K562 (cell line): ENCODE data around the gene HOXB5. TPM values are rescaled to one million over a fixed set of nuclear protein-coding genes. Genes with fewer than 3 reads are reported as not detected.

Experiments
- ATF1 ChIP-seq, 2 experiments: fragments of 450-650 bp in 1 of 2; IDR thresholded peaks; 2 replicates each; pipeline ENCODE4 v1.6.1; 2016; ENCODE audit warnings: missing compliant biosample characterization in 1 of 2, missing genetic modification characterization in 1 of 2
- CUX1 ChIP-seq: fragments of 200-800 bp; sonication (Bioruptor generic); IDR thresholded peaks from 2 replicates; pipeline ENCODE4 v1.6.1; 2016; ENCODE audit warnings: missing genetic modification characterization, missing compliant biosample characterization
- JUNB ChIP-seq: fragments of 450-650 bp; formaldehyde crosslinking; conservative IDR thresholded peaks from 2 replicates; pipeline ENCODE4 v1.4.0; 2020; ENCODE audit warnings: mild to moderate bottlenecking
- KDM2B ChIP-seq: fragments of 250-450 bp; sonication (Bioruptor Pico); IDR thresholded peaks from 2 replicates; pipeline ENCODE4 v1.8.0; 2021; ENCODE audit warnings: mild to moderate bottlenecking, moderate library complexity
- PHF21A ChIP-seq: fragments of 450-650 bp; IDR thresholded peaks from 2 replicates; pipeline ENCODE4 v1.6.1; 2017; ENCODE audit warnings: low read depth, borderline replicate concordance
- POLR2A ChIP-seq: fragments of 450-650 bp; conservative IDR thresholded peaks from 2 replicates; pipeline ENCODE4 v1.6.1; 2016
- RAD21 ChIP-seq, 2 experiments: fragments of 250-450 bp in 1 of 2; fragments of 450-650 bp in 1 of 2; sonication (Bioruptor Pico) in 1 of 2; formaldehyde crosslinking in 1 of 2; IDR thresholded peaks in 1 of 2; conservative IDR thresholded peaks in 1 of 2; 2 replicates each; pipeline versions ENCODE4 v1.4.0 to v1.8.0; 2020 to 2022; ENCODE audit warnings: mild to moderate bottlenecking in 2 of 2, moderate library complexity in 1 of 2
- REST ChIP-seq, 2 experiments: fragments of 450-650 bp; formaldehyde crosslinking in 1 of 2; IDR thresholded peaks; 2 replicates each; pipeline versions ENCODE4 v1.4.0 to v1.6.1; 2014 to 2020; ENCODE audit warnings: mild to moderate bottlenecking in 2 of 2, borderline replicate concordance in 1 of 2, low read depth in 1 of 2
- TFAM ChIP-seq: fragments of 250-450 bp; sonication (Bioruptor Pico); conservative IDR thresholded peaks from 2 replicates; pipeline ENCODE4 v1.5.0; 2021; ENCODE audit warnings: mild to moderate bottlenecking, moderate library complexity
- ZNF668 ChIP-seq: fragments of 250-450 bp; sonication (Bioruptor Pico); IDR thresholded peaks from 2 replicates; pipeline ENCODE4 v1.8.0; 2022; ENCODE audit warnings: mild to moderate bottlenecking, inconsistent platforms
- ZNF764 ChIP-seq: fragments of 250-450 bp; sonication (Bioruptor Pico); IDR thresholded peaks from 2 replicates; pipeline ENCODE4 v1.4.0; 2020; ENCODE audit warnings: low read depth, mild to moderate bottlenecking, moderate library complexity
- polyA plus RNA-seq, 8 experiments: library from polyadenylated mRNA; depleted of rRNA in 4 of 8; stranded (reverse) in 5 of 8; unstranded in 3 of 8; fragments of >200 nt; fragmentation: Nextera tagmentation in 2 of 8; fragmentation: Illumina TruSeq in 1 of 8; extraction: Ambion mirVana in 2 of 8; extraction: Trizol in 1 of 8; gene quantifications; 2 replicates each; pipeline versions ENCODE4 v1.2.1 to v1.2.3, GENCODE V29; 2011 to 2014; ENCODE audit warnings: inconsistent platforms in 1 of 8, missing spikeins in 1 of 8
- total RNA-seq, 7 experiments: library from RNA; depleted of rRNA in 6 of 7; stranded (reverse); fragments of >200 nt in 6 of 7; fragmentation: Illumina TruSeq in 2 of 7; extraction: Trizol in 2 of 7; gene quantifications; 2 replicates each; pipeline versions ENCODE4 v1.2.1 to v1.2.3, GENCODE V29; 2011 to 2021; ENCODE audit warnings: low replicate concordance in 1 of 7
- TF ChIP-seq, protein P1 (sequence below): fragments of 450-650 bp; formaldehyde crosslinking; IDR thresholded peaks from 2 replicates; pipeline ENCODE4 v1.4.0; 2020; ENCODE audit warnings: mild to moderate bottlenecking, mixed read lengths

The HOXB5 gene
- total and polyA plus RNA-seq, 9 of the 15 experiments (the other 6 are each of a cell fraction or from before 2014, with no cell fraction given): 0.24 to 2.7 (median 0.65) TPM

DNA sequence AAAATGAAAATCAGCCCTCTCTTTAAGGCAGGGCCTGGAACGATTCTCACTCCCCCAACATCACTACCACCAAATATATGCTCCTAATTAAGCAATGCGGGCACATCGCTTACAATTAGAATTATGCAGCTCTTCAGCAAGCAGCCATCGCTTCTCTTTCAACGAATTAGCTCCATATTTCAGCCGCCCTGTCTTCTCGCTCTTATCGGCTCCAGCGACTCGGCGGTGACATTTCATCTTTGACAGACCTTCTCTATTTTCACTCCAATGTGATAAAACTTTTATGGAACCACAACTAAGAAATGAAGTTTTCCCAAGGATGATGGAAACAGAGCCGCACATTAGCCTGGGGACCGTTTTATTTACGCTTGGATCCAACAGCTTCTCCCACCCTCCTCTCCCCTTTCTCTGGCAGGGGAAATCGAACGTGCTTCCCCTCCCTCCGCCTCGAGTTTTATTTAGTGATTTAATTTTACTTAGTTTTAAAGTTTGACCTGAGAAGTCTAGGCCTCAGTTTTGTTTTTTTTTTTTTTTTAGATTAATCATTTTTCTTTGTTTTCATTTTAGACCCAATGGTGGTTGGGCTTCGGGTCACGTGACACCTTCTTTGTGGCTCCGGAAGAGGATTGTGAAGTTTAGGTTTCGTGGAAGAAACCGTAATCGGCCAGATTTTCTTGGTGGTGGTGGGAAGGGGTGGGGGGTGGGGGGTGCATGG lies 45.6 kb downstream of the HOXB5 start (continued):
- peak; percentile 89; the same call in 1 of the 2 replicates for TF ChIP-seq PHF21A
- no peak for TF ChIP-seq TFAM (CRISPR knock-in tag)
- no peak for TF ChIP-seq JUNB
- TF ChIP-seq ZNF764 (CRISPR knock-in tag): no peak
- TF ChIP-seq POLR2A: peak; percentile 70; the same call in 1 of the 2 replicates
- peak in 1 of 2 experiments; percentile 5; a peak in 1 of 4 replicates for TF ChIP-seq RAD21 (CRISPR knock-in tag; conservative IDR thresholded peaks at IDR 0.05 in 1 of 2, IDR thresholded peaks at IDR 0.05 in 1 of 2)
- TF ChIP-seq REST (IDR thresholded peaks at IDR 0.05; ENCODE audit: borderline replicate concordance): peak; percentile 62
- no peak for TF ChIP-seq REST (CRISPR knock-in tag; IDR thresholded peaks at IDR 0.05; ENCODE audit: low read depth)
- TF ChIP-seq, protein P1, sequence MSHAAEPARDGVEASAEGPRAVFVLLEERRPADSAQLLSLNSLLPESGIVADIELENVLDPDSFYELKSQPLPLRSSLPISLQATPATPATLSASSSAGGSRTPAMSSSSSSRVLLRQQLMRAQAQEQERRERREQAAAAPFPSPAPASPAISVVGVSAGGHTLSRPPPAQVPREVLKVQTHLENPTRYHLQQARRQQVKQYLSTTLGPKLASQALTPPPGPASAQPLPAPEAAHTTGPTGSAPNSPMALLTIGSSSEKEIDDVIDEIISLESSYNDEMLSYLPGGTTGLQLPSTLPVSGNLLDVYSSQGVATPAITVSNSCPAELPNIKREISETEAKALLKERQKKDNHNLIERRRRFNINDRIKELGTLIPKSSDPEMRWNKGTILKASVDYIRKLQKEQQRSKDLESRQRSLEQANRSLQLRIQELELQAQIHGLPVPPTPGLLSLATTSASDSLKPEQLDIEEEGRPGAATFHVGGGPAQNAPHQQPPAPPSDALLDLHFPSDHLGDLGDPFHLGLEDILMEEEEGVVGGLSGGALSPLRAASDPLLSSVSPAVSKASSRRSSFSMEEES (CRISPR knock-in tag): peak; percentile 99
- no peak for TF ChIP-seq ATF1 (CRISPR knock-in tag; IDR thresholded peaks at IDR 0.05)
- 0 out of 2 replicates have a peak, but pooled peaks have one; percentile 29 for TF ChIP-seq ATF1 (tag; IDR thresholded peaks at IDR 0.05)
- peak; percentile 20 for TF ChIP-seq CUX1 (CRISPR knock-in tag)
- no peak for TF ChIP-seq KDM2B
- TF ChIP-seq ZNF668 (CRISPR knock-in tag): no peak
